ENCODE data around the gene TRMO. TPM values are rescaled to one million over a fixed set of nuclear protein-coding genes. Genes with fewer than 3 reads are reported as not detected.

TRMO gene
- total and polyA plus RNA-seq, 9 of the 15 experiments (the other 6 are each of a cell fraction or from before 2014, with no cell fraction given): 5.6 to 22.4 (median 16.2) TPM

GRCh38 chr9:97943308-97943855, 21.1 kb upstream of the TRMO start (continued):
- TF ChIP-seq ZNF407 (IDR thresholded peaks at IDR 0.05; ENCODE audit: low read depth): no peak
- no peak for TF ChIP-seq FOS (IDR thresholded peaks at IDR 0.05; ENCODE audit: extremely low read depth, insufficient read length)
- TF ChIP-seq NCOA2 (IDR thresholded peaks at IDR 0.05; ENCODE audit: partially characterized antibody in 2 of 2): peak; percentile 58 to 63
- TF ChIP-seq ZNF586 (CRISPR knock-in tag; conservative IDR thresholded peaks at IDR 0.05): no peak
- 0 out of 2 replicates have a peak, but pooled peaks have one; percentile 31 for TF ChIP-seq ZNF644 (tag; IDR thresholded peaks at IDR 0.05; ENCODE audit: low read depth)
- TF ChIP-seq SOX6 (IDR thresholded peaks at IDR 0.05): peak; percentile 95
- TF ChIP-seq ZBTB11 (CRISPR knock-in tag; IDR thresholded peaks at IDR 0.05): peak in 1 of 3 experiments; percentile 83; a peak in 2 of 6 replicates
- no peak for TF ChIP-seq OTX1 (CRISPR knock-in tag; IDR thresholded peaks at IDR 0.05)
- TF ChIP-seq NFIC (IDR thresholded peaks at IDR 0.05): peak; percentile 88
- no peak for TF ChIP-seq E2F5 (CRISPR knock-in tag; IDR thresholded peaks at IDR 0.05)
- peak; percentile 63 for TF ChIP-seq FOSL1 (tag; conservative IDR thresholded peaks at IDR 0.05)
- no peak for TF ChIP-seq ZFP36 (IDR thresholded peaks at IDR 0.05; ENCODE audit: low read depth, low read length, partially characterized antibody)
- no peak for TF ChIP-seq U2AF2 (optimal IDR thresholded peaks at IDR 0.05; ENCODE audit: low read depth, low read length)
- TF ChIP-seq POLR2AphosphoS5 (IDR thresholded peaks at IDR 0.05; ENCODE audit: control insufficient read depth, insufficient read depth, low read depth, low read length): peak; percentile 94
- no peak for TF ChIP-seq ZNF224 (CRISPR knock-in tag; IDR thresholded peaks at IDR 0.05)
- peak; percentile 55; the same call in 1 of the 2 replicates for TF ChIP-seq CREM (IDR thresholded peaks at IDR 0.05; ENCODE audit: low read depth)
